HG03439 (cell line): ENCODE measurements around the gene AGAP9.
A peak's percentile ranks its signal among the peaks of the same experiment; 100 is the strongest.
"Not testable (repeated sequence)": the region's sequence is repeated elsewhere in the genome, so short reads cannot be mapped to it uniquely, and the experiment has no call there.

Source experiments
- ATAC-seq: cut with Tn5 transposase; IDR thresholded peaks from one replicate; pipeline ENCODE4 v1.9.1; 2021; ENCODE audit warnings: mild to moderate bottlenecking, moderate library complexity; ENCODE audit not compliant: unreplicated experiment

The AGAP9 gene

GRCh38 chr10:47523475-47523874, at the start of gene AGAP9:
Gene AGAP9 (minus strand): TSS chr10:47523638. CDS start chr10:47523526, 112 bp downstream.
- ATAC-seq, result not testable (repeated sequence)

GRCh38 chr10:47571138-47571912, 47.9 kb upstream of the AGAP9 start:
- not testable (repeated sequence) for ATAC-seq

- ATAC-seq, result not testable (repeated sequence)
Observed at GRCh38 chr10:47566757-47567156, 43.3 kb upstream of the AGAP9 start.

- ATAC-seq, result not testable (repeated sequence)
Observed at GRCh38 chr10:47566108-47566699, 42.8 kb upstream of the AGAP9 start.

- ATAC-seq, result not testable (repeated sequence)
Observed at GRCh38 chr10:47565517-47565920, 42.1 kb upstream of the AGAP9 start.

GRCh38 chr10:47564953-47565352, 41.5 kb upstream of the AGAP9 start:
- not testable (repeated sequence) for ATAC-seq

GRCh38 chr10:47564318-47564717, 40.9 kb upstream of the AGAP9 start:
- not testable (repeated sequence) for ATAC-seq

GRCh38 chr10:47560452-47560851, 37.0 kb upstream of the AGAP9 start:
- ATAC-seq, result not testable (repeated sequence)

- ATAC-seq, result not testable (repeated sequence)
Observed at GRCh38 chr10:47559718-47560308, 36.4 kb upstream of the AGAP9 start.

- ATAC-seq, result not testable (repeated sequence)
Observed at GRCh38 chr10:47558109-47558508, 34.7 kb upstream of the AGAP9 start.

- not testable (repeated sequence) for ATAC-seq
Observed at GRCh38 chr10:47557616-47558015, 34.2 kb upstream of the AGAP9 start.

GRCh38 chr10:47555334-47555733, 31.9 kb upstream of the AGAP9 start:
- not testable (repeated sequence) for ATAC-seq

- ATAC-seq, result not testable (repeated sequence)
Observed at GRCh38 chr10:47554552-47554951, 31.1 kb upstream of the AGAP9 start.

GRCh38 chr10:47553860-47554247, 30.4 kb upstream of the AGAP9 start:
- not testable (repeated sequence) for ATAC-seq

- peak; percentile 90 for ATAC-seq
Observed at GRCh38 chr10:47553214-47553859, 29.9 kb upstream of the AGAP9 start.

GRCh38 chr10:47552719-47553118, 29.3 kb upstream of the AGAP9 start:
- peak; percentile 45 for ATAC-seq

GRCh38 chr10:47547286-47547685, 23.8 kb upstream of the AGAP9 start:
- ATAC-seq, result not testable (repeated sequence)

GRCh38 chr10:47536430-47536829, 13.0 kb upstream of the AGAP9 start:
- ATAC-seq, result not testable (repeated sequence)

GRCh38 chr10:47502313-47502712, 21.1 kb downstream of the AGAP9 start:
- not testable (repeated sequence) for ATAC-seq

GRCh38 chr10:47494226-47494625, 29.2 kb downstream of the AGAP9 start:
- not testable (repeated sequence) for ATAC-seq

GRCh38 chr10:47491600-47491999, 31.8 kb downstream of the AGAP9 start, which contains the start of gene FAM25G:
Gene FAM25G (minus strand): TSS chr10:47491700. CDS start chr10:47491674, 26 bp downstream.
- ATAC-seq, result not testable (repeated sequence)
